ENCODE results near the gene TNFSF13.
A peak's percentile ranks its signal among the peaks of the same experiment; 100 is the strongest.

Gene TNFSF13

DNA sequence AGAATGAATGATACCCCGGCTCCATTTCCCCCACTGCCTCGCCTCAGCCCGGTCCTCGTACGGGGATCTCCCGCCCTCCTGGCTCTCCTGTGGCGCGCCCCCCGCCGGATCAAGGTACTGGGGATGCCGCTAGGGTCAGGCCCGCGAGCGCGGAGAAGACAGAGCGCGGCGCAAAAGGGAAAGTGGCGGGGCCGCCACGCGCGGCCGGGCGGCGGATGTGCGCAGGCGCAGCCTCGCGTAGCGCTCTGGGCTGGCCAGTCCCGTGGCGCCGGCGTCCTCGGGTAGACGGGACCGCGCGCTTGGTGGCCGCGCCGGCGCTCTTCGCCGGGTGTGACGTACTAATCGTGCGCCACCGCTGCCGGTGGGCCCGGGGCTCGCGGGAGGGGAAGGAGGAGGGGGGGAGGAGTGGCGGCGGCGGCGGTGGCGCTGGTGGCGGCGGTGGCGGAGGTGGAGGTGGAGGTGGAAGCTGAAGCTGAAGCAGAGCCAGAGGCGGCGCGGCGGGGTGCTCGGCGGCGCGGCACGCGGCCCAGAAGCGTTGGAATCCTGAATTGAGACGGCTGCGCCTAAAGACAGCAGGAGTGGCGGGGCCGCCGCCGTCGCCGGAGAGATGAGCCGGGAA is 3.1 kb downstream of the TNFSF13 start, which contains the start of gene SENP3:
Gene SENP3, plus strand, starts transcription at position 331 of the 619 bp plus-strand sequence. CDS start 1,158 bp downstream, outside the sequence.
- Histone ChIP-seq H3K4me1 (ENCODE audit: control insufficient read depth, insufficient read depth, low read length) (peaks cover 30% of the 10 kb centered on the region), H3K9me3 (ENCODE audit: control insufficient read depth, low read length) (no peaks in the 10 kb centered on the region), H3K27ac (ENCODE audit: insufficient read depth, low read depth, low read length, poor library complexity, severe bottlenecking) (peak within 1 kb of the TSS; percentile 90), H3K36me3 (ENCODE audit: control insufficient read depth, insufficient read depth, low read length) (peaks cover 24% of the 10 kb centered on the region), H3K27me3 (ENCODE audit: control insufficient read depth, insufficient read depth, low read length, poor library complexity, severe bottlenecking) (no peaks in the 10 kb centered on the region), H3K4me3 (ENCODE audit: insufficient read depth, low read depth, low read length) (peak within 1 kb of the TSS; percentile 87)
- 0 to 1% methylated on average over 82 of the region's 82 CpGs for WGBS, 2 experiments

DNA sequence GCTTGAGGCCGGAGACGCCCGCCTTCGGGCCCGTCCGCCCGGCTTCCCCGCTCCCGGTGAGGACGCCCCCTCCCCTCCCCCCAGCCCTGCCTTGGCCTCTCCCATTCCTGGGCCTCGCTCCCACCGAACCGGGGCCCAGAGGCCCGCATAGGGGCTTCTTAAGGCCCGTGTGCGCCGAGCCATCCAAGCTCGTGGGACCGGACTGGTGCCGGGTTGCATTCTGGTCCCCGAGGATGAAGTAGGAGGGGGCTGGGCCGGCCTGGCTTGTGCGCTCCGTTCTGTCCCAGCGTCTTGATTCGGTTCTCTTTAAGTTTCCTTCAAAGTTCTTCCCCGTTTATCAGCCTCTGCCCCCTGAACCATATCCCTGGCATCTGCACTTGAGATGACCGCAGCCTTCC is 3.7 kb downstream of the TNFSF13 start:
- H3K4me1 ChIP-seq (ENCODE audit: control insufficient read depth, insufficient read depth, low read length), result peaks cover 27% of the 10 kb centered on the region
- peak overlapping the region; percentile 87 for H3K4me3 ChIP-seq (ENCODE audit: insufficient read depth, low read depth, low read length)
- peaks cover 27% of the 10 kb centered on the region for H3K36me3 ChIP-seq (ENCODE audit: control insufficient read depth, insufficient read depth, low read length)
- H3K9me3 ChIP-seq (ENCODE audit: control insufficient read depth, low read length), result no peaks in the 10 kb centered on the region
- H3K27me3 ChIP-seq (ENCODE audit: control insufficient read depth, insufficient read depth, low read length, poor library complexity, severe bottlenecking), result no peaks in the 10 kb centered on the region
- peak overlapping the region; percentile 62 for H3K27ac ChIP-seq (ENCODE audit: insufficient read depth, low read depth, low read length, poor library complexity, severe bottlenecking)
- WGBS, 2 experiments, result 1 to 2% methylated on average over 28 of the region's 28 CpGs

DNA sequence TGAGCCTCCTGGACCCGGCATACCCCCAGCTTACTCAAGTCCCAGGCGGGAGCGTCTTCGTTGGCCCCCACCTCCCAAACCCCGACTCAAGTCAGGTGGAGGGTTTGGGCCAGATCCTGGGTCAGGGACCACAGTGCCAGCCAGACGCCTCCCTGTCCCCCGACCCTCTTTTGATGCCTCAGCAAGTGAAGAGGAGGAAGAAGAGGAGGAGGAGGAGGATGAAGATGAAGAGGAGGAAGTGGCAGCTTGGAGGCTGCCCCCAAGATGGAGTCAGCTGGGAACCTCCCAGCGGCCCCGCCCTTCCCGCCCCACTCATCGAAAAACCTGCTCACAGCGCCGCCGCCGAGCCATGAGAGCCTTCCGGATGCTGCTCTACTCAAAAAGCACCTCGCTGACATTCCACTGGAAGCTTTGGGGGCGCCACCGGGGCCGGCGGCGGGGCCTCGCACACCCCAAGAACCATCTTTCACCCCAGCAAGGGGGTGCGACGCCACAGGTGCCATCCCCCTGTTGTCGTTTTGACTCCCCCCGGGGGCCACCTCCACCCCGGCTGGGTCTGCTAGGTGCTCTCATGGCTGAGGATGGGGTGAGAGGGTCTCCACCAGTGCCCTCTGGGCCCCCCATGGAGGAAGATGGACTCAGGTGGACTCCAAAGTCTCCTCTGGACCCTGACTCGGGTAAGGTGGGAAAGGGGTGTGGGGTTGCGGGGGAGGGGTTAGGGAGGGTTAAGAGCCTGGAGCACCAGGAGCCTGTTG is 4.7 kb downstream of the TNFSF13 start:
- H3K4me3 ChIP-seq (ENCODE audit: insufficient read depth, low read depth, low read length), result peak overlapping the region; percentile 87
- WGBS, 2 experiments, result 93 to 95% methylated on average over 30 of the region's 30 CpGs
- peaks cover 28% of the 10 kb centered on the region for H3K36me3 ChIP-seq (ENCODE audit: control insufficient read depth, insufficient read depth, low read length)

DNA sequence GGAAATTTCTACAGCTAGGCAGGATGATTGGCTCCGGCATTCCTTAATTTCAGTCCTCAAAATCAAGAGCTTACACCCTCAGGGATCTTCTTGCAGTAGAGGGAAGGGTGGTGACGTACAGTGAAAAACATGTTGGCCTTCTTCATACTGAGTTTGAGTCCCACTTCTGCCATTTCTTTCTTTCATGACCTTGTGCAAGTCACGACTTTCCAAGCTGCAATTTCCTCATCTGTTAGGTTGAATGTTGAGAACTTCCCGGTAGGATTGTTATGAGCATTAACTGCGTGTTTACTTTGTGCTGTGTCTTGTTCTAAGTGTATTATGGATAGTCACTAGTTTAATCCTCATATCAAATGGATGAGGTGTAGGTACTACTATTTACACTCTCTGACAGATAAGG is 11.0 kb downstream of the TNFSF13 start:
- Histone ChIP-seq H3K27ac (ENCODE audit: insufficient read depth, low read depth, low read length, poor library complexity, severe bottlenecking) (no peak overlapping the region), H3K4me1 (ENCODE audit: control insufficient read depth, insufficient read depth, low read length) (peaks cover 11% of the 10 kb centered on the region), H3K27me3 (ENCODE audit: control insufficient read depth, insufficient read depth, low read length, poor library complexity, severe bottlenecking) (no peaks in the 10 kb centered on the region), H3K4me3 (ENCODE audit: insufficient read depth, low read depth, low read length) (no peak overlapping the region), H3K36me3 (ENCODE audit: control insufficient read depth, insufficient read depth, low read length) (peaks cover 41% of the 10 kb centered on the region), H3K9me3 (ENCODE audit: control insufficient read depth, low read length) (no peaks in the 10 kb centered on the region)
- 94 to 97% methylated on average over 5 of the region's 5 CpGs for WGBS, 2 experiments

More for the DNA sequence above, 4.7 kb downstream of the TNFSF13 start:
- H3K4me1 ChIP-seq (ENCODE audit: control insufficient read depth, insufficient read depth, low read length), result peaks cover 17% of the 10 kb centered on the region
- no peaks in the 10 kb centered on the region for H3K9me3 ChIP-seq (ENCODE audit: control insufficient read depth, low read length)
- H3K27me3 ChIP-seq (ENCODE audit: control insufficient read depth, insufficient read depth, low read length, poor library complexity, severe bottlenecking), result no peaks in the 10 kb centered on the region
- H3K27ac ChIP-seq (ENCODE audit: insufficient read depth, low read depth, low read length, poor library complexity, severe bottlenecking), result no peak overlapping the region

DNA sequence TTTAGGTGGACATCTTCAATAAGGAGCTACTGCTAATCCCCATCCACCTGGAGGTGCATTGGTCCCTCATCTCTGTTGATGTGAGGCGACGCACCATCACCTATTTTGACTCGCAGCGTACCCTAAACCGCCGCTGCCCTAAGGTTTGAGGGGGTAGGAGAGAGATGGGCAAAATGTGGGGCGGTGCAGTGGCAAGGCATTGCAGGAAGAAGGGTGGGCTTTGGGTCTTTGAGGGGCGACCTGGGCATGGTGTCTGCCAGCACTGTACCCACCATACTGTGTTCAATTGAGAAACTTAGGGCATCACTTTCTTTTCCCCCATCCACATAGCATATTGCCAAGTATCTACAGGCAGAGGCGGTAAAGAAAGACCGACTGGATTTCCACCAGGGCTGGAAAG is 11.8 kb downstream of the TNFSF13 start:
- WGBS, 2 experiments, result 96 to 97% methylated on average over 10 of the region's 10 CpGs
- Histone ChIP-seq H3K27me3 (ENCODE audit: control insufficient read depth, insufficient read depth, low read length, poor library complexity, severe bottlenecking) (no peaks in the 10 kb centered on the region), H3K4me3 (ENCODE audit: insufficient read depth, low read depth, low read length) (no peak overlapping the region), H3K4me1 (ENCODE audit: control insufficient read depth, insufficient read depth, low read length) (peaks cover 16% of the 10 kb centered on the region), H3K36me3 (ENCODE audit: control insufficient read depth, insufficient read depth, low read length) (peaks cover 43% of the 10 kb centered on the region), H3K27ac (ENCODE audit: insufficient read depth, low read depth, low read length, poor library complexity, severe bottlenecking) (no peak overlapping the region), H3K9me3 (ENCODE audit: control insufficient read depth, low read length) (no peaks in the 10 kb centered on the region)

DNA sequence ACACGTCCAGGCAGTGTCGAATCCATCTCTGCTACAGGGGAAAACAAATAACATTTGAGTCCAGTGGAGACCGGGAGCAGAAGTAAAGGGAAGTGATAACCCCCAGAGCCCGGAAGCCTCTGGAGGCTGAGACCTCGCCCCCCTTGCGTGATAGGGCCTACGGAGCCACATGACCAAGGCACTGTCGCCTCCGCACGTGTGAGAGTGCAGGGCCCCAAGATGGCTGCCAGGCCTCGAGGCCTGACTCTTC is 13.7 kb downstream of the TNFSF13 start:
- 1% methylated on average over 11 of the region's 11 CpGs for WGBS, 2 experiments
- H3K27ac ChIP-seq (ENCODE audit: insufficient read depth, low read depth, low read length, poor library complexity, severe bottlenecking), result peak overlapping the region; percentile 88

DNA sequence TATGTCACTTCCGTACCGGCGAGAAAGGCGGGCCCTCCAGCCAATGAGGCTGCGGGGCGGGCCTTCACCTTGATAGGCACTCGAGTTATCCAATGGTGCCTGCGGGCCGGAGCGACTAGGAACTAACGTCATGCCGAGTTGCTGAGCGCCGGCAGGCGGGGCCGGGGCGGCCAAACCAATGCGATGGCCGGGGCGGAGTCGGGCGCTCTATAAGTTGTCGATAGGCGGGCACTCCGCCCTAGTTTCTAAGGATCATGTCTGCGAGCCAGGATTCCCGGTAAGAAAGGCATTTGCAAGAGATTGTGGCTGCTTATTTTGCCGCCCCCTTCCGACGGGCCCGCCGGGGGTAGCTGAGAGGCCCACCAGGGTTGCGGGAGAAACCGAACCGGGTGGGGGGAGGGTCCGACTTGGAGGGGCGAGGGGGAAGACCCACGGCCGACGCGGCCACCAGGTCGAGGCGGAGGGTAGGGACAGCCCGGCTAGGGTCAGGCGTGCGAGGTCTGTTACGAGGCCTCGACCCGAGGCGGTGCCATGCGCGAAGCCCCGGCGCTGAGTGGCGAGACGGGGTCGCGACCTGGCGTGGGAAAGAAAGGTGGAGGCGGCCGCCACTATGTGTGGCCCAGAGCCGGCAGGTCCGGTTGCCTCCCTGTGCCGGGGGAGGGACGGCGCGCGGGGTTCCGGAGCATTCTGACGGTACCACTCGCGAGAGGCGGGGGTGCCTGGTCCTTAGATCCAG is 14.2 kb downstream of the TNFSF13 start:
- Histone ChIP-seq H3K4me3 (ENCODE audit: insufficient read depth, low read depth, low read length) (peak overlapping the region; percentile 97), H3K27ac (ENCODE audit: insufficient read depth, low read depth, low read length, poor library complexity, severe bottlenecking) (peak overlapping the region; percentile 92), H3K36me3 (ENCODE audit: control insufficient read depth, insufficient read depth, low read length) (peaks cover 57% of the 10 kb centered on the region), H3K9me3 (ENCODE audit: control insufficient read depth, low read length) (no peaks in the 10 kb centered on the region), H3K4me1 (ENCODE audit: control insufficient read depth, insufficient read depth, low read length) (peaks cover 16% of the 10 kb centered on the region), H3K27me3 (ENCODE audit: control insufficient read depth, insufficient read depth, low read length, poor library complexity, severe bottlenecking) (no peaks in the 10 kb centered on the region)
- WGBS, 2 experiments, result 0 to 1% methylated on average over 73 of the region's 73 CpGs

More for the DNA sequence above, 13.7 kb downstream of the TNFSF13 start:
- H3K4me1 ChIP-seq (ENCODE audit: control insufficient read depth, insufficient read depth, low read length), result peaks cover 16% of the 10 kb centered on the region
- H3K27me3 ChIP-seq (ENCODE audit: control insufficient read depth, insufficient read depth, low read length, poor library complexity, severe bottlenecking), result no peaks in the 10 kb centered on the region
- H3K36me3 ChIP-seq (ENCODE audit: control insufficient read depth, insufficient read depth, low read length), result peaks cover 53% of the 10 kb centered on the region
- no peaks in the 10 kb centered on the region for H3K9me3 ChIP-seq (ENCODE audit: control insufficient read depth, low read length)
- H3K4me3 ChIP-seq (ENCODE audit: insufficient read depth, low read depth, low read length), result peak overlapping the region; percentile 97

DNA sequence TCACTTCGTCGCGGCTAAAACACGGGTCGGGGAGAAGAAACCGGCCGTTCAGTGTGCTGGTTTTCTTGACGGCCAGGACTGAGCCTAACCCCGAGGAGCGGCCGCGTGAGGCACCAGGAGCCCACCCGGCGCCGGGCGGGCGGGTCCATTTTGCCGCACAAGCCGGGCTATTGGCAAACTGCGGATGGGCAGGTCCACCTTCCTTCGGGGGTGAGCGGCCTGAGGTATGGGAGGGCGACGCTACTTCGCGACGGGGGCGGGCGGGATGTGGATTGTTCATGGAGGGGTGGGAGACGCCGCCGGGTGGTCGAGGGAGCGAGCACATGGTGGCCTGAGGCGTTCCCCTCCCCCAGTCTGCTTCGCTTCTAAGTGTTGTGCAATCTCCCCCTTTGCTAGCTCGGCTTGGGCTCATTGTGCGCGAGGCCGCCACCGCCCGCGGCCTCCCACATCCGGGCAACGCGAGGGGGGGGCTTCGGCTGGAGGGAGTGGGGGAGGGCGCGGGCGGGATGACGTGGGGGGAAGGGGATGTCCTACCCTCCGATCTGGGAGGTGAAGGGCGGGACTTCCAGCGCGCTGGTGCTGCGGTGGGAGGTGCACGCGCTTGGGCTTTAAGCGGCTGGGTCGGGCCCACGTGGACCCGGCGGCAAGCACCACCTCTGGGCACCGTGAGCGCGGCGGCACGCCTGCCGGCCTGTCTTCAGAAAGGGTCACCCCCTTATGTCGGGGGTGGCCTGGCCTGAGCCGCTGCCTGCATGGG is 15.0 kb downstream of the TNFSF13 start:
- 0% methylated on average over 71 of the region's 71 CpGs for WGBS, 2 experiments
- H3K4me1 ChIP-seq (ENCODE audit: control insufficient read depth, insufficient read depth, low read length), result peaks cover 16% of the 10 kb centered on the region
- H3K4me3 ChIP-seq (ENCODE audit: insufficient read depth, low read depth, low read length), result peak overlapping the region; percentile 97
- H3K27me3 ChIP-seq (ENCODE audit: control insufficient read depth, insufficient read depth, low read length, poor library complexity, severe bottlenecking), result no peaks in the 10 kb centered on the region
- H3K9me3 ChIP-seq (ENCODE audit: control insufficient read depth, low read length), result no peaks in the 10 kb centered on the region
- peak overlapping the region; percentile 92 for H3K27ac ChIP-seq (ENCODE audit: insufficient read depth, low read depth, low read length, poor library complexity, severe bottlenecking)
- H3K36me3 ChIP-seq (ENCODE audit: control insufficient read depth, insufficient read depth, low read length), result peaks cover 61% of the 10 kb centered on the region

DNA sequence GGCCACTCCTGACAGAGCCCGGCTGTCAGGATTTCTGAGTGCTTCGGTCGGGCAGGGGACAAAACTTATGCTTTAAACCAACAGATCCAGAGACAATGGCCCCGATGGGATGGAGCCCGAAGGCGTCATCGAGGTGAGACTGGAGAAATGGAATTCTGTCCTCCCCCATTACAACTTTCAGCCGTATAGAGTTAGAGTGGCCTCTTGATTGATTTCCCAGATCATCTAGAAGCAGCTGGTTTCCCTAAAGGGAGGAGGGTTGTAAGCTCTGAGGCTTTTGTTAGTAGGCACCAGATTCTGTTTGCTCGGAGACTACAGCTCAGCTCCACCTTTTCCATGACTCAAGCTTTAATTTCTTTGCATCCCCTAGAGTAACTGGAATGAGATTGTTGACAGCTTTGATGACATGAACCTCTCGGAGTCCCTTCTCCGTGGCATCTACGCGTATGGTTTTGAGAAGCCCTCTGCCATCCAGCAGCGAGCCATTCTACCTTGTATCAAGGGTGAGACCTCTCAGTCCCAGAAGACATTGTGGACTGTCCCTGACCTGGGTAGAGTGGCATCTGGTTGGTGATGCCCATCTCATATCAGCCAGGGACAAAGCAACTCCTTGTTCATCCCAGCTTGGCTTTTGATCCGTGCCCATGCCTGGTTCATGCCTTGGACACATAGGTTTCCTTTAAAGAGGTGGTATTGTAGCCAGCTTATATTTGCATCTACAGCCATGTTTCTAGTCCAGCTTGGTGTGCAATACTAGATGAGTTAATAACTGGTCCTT is 15.8 kb downstream of the TNFSF13 start:
- peak overlapping the region; percentile 97 for H3K4me3 ChIP-seq (ENCODE audit: insufficient read depth, low read depth, low read length)
- peaks cover 59% of the 10 kb centered on the region for H3K36me3 ChIP-seq (ENCODE audit: control insufficient read depth, insufficient read depth, low read length)
- H3K27me3 ChIP-seq (ENCODE audit: control insufficient read depth, insufficient read depth, low read length, poor library complexity, severe bottlenecking), result no peaks in the 10 kb centered on the region
- peaks cover 16% of the 10 kb centered on the region for H3K4me1 ChIP-seq (ENCODE audit: control insufficient read depth, insufficient read depth, low read length)
- H3K9me3 ChIP-seq (ENCODE audit: control insufficient read depth, low read length), result no peaks in the 10 kb centered on the region
- H3K27ac ChIP-seq (ENCODE audit: insufficient read depth, low read depth, low read length, poor library complexity, severe bottlenecking), result peak overlapping the region; percentile 62
- WGBS, 2 experiments, result 48 to 49% methylated on average over 15 of the region's 15 CpGs
